Measurements from ENCODE around the gene SLC25A48.

Gene SLC25A48

DNA sequence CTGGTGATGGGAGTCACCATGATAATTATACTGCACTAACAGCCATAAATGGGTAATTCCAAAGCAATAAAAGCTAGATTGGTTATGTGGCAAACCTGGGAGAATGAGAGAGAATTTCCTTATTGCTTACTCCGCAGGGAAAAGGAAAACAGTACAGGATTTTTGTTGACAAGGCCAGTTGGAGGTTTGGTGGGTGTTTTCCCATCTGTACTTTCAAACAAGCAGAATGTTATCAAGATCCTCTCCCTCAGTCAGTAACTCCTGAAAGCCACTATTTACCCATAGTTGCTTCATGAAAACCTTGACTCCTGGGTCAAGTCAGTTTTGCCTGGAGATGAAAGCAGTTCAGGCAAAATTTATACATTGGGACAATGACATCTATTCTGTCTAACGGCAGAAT is 34.8 kb downstream of the SLC25A48 start:
- no peak overlapping the region for H3K4me3 ChIP-seq (ENCODE audit: low read depth, low read length)
- no peak overlapping the region for H3K27ac ChIP-seq
- DNase-seq: no peak
- H3K36me3 ChIP-seq: no peaks in the 10 kb centered on the region
- no peaks in the 10 kb centered on the region for H3K9me3 ChIP-seq (ENCODE audit: severe bottlenecking)
- TF ChIP-seq CTCF (IDR thresholded peaks at IDR 0.05; ENCODE audit: low read depth, low read length): no peak
- peaks cover 41% of the 10 kb centered on the region for H3K27me3 ChIP-seq (ENCODE audit: insufficient read depth, low read depth, severe bottlenecking)

DNA sequence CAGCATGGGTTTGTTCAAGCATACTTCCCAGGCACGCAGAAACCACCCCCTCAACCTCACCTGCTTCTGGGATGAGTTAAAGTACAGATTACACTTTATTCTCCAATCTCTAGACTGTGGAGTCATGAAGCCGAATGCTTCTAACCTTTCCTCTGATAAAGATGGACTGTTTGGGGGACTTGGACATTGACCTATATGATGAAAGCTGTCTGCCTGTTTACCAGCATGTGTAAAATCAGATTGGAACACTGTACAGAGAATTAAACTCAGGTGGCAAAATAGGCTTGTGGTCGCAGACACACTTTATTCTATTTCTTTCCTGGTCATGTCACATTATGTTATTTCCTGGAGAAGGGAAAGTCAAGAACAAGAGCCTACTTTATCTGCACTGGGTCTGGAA is 35.5 kb downstream of the SLC25A48 start:
- no peak for TF ChIP-seq CTCF (IDR thresholded peaks at IDR 0.05; ENCODE audit: low read depth, low read length)
- Histone ChIP-seq H3K27me3 (ENCODE audit: insufficient read depth, low read depth, severe bottlenecking) (peaks cover 39% of the 10 kb centered on the region), H3K4me3 (ENCODE audit: low read depth, low read length) (no peak overlapping the region), H3K36me3 (no peaks in the 10 kb centered on the region), H3K9me3 (ENCODE audit: severe bottlenecking) (no peaks in the 10 kb centered on the region), H3K27ac (no peak overlapping the region)
- DNase-seq: no peak

GRCh38 chr5:135871268-135871915 is 36.9 kb downstream of the SLC25A48 start:
- no peak overlapping the region for H3K4me3 ChIP-seq (ENCODE audit: low read depth, low read length)
- no peak for TF ChIP-seq CTCF (IDR thresholded peaks at IDR 0.05; ENCODE audit: low read depth, low read length)
- no peak overlapping the region for H3K27ac ChIP-seq
- no peak for DNase-seq
- H3K27me3 ChIP-seq (ENCODE audit: insufficient read depth, low read depth, severe bottlenecking): peaks cover 34% of the 10 kb centered on the region
- H3K36me3 ChIP-seq: no peaks in the 10 kb centered on the region
- no peaks in the 10 kb centered on the region for H3K9me3 ChIP-seq (ENCODE audit: severe bottlenecking)

- Histone ChIP-seq H3K4me3 (ENCODE audit: low read depth, low read length) (no peak overlapping the region), H3K27ac (no peak overlapping the region), H3K9me3 (ENCODE audit: severe bottlenecking) (no peaks in the 10 kb centered on the region), H3K27me3 (ENCODE audit: insufficient read depth, low read depth, severe bottlenecking) (peaks cover 25% of the 10 kb centered on the region), H3K36me3 (no peaks in the 10 kb centered on the region)
- DNase-seq: no peak
- no peak for TF ChIP-seq CTCF (IDR thresholded peaks at IDR 0.05; ENCODE audit: low read depth, low read length)
Observed at GRCh38 chr5:135873831-135874230, 39.4 kb downstream of the SLC25A48 start.

- Histone ChIP-seq H3K36me3 (no peaks in the 10 kb centered on the region), H3K27ac (no peak overlapping the region), H3K27me3 (ENCODE audit: insufficient read depth, low read depth, severe bottlenecking) (peaks cover 25% of the 10 kb centered on the region), H3K9me3 (ENCODE audit: severe bottlenecking) (no peaks in the 10 kb centered on the region), H3K4me3 (ENCODE audit: low read depth, low read length) (no peak overlapping the region)
- no peak for TF ChIP-seq CTCF (IDR thresholded peaks at IDR 0.05; ENCODE audit: low read depth, low read length)
- no peak for DNase-seq
Observed at GRCh38 chr5:135874461-135874860, 40.0 kb downstream of the SLC25A48 start.

DNA sequence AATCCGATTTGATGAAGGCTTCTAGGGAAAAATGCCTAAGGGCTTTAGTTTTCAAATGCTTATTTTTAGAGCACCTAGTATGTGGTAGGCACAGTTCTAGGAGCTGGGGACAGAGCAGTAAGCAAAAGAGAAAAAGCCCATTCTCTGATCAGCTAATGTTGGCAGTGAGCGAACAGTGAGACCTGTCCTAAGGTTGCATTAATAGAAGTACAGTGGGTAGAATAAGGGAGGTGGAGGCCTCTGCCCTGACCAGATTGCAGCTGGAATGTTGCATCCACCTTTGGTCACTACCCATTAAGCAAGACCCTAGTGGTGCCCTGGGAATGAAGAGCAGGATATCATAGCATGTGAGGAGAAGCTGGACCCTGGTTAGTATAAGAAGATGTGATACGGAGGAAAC is 41.1 kb downstream of the SLC25A48 start:
- DNase-seq: no peak
- H3K36me3 ChIP-seq: no peaks in the 10 kb centered on the region
- TF ChIP-seq CTCF (IDR thresholded peaks at IDR 0.05; ENCODE audit: low read depth, low read length): no peak
- no peak overlapping the region for H3K27ac ChIP-seq
- H3K4me3 ChIP-seq (ENCODE audit: low read depth, low read length): no peak overlapping the region
- H3K9me3 ChIP-seq (ENCODE audit: severe bottlenecking): no peaks in the 10 kb centered on the region
- H3K27me3 ChIP-seq (ENCODE audit: insufficient read depth, low read depth, severe bottlenecking): peaks cover 22% of the 10 kb centered on the region
